Right ventricle myocardium inferior (tissue), 1 donor: ENCODE data around the gene CCL23. TPM values are rescaled to one million over a fixed set of nuclear protein-coding genes. Genes with fewer than 3 reads are reported as not detected.
"Not testable (repeated sequence)": the region's sequence is repeated elsewhere in the genome, so short reads cannot be mapped to it uniquely, and the experiment has no call there.

Experiments
- ATAC-seq: fragments of 200-7000 bp; cut with Tn5 transposase; one replicate; pipeline ENCODE4 v1.9.1; 2020; ENCODE audit warnings: mild to moderate bottlenecking, moderate library complexity
- DNase-seq: peaks from one replicate; pipeline ENCODE4 v3.0.0; 2021; ENCODE audit errors: missing footprints
- intact Hi-C: fragments of 100-400 bp; cut with DNase I; formaldehyde crosslinking; loops from one replicate; pipeline ENCODE4 v1.11.0; 2022
- long read RNA-seq: library from polyadenylated mRNA; unstranded; transcript quantifications from one replicate; pipeline ENCODE4 v2.0.0, GENCODE V29; 2021
- total RNA-seq: library from RNA; stranded (reverse); fragmentation: NEBNext Ultra II Directional; extraction: Animal tissue kit (Norgen Biotek cat#: 25700); gene quantifications from one replicate; pipeline ENCODE4 v1.2.1, GENCODE V29; 2021
- donor health status: DM: no; HTN: yes; CAD: no; lungs with severe emphysema.

Gene CCL23, protein sequence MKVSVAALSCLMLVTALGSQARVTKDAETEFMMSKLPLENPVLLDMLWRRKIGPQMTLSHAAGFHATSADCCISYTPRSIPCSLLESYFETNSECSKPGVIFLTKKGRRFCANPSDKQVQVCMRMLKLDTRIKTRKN
- total RNA-seq: not detected
- long read RNA-seq: 0 reads

- DNase-seq (no peak), ATAC-seq (no peak)
- intact Hi-C loops: loop anchor here (10.0 kb wide), 1 partner anchor 57 kb away; no protein-coding TSS in a partner anchor
These were observed at the start of gene CCL23 for GRCh38 chr17:36017799-36018198. CCL23 (minus strand) TSS chr17:36017972; CDS start chr17:36017897, 75 bp downstream.

GRCh38 chr17:36066365-36066985, 48.7 kb upstream of the CCL23 start:
- ATAC-seq (no peak), DNase-seq (no peak)
- intact Hi-C loops: no loop called here

DNA sequence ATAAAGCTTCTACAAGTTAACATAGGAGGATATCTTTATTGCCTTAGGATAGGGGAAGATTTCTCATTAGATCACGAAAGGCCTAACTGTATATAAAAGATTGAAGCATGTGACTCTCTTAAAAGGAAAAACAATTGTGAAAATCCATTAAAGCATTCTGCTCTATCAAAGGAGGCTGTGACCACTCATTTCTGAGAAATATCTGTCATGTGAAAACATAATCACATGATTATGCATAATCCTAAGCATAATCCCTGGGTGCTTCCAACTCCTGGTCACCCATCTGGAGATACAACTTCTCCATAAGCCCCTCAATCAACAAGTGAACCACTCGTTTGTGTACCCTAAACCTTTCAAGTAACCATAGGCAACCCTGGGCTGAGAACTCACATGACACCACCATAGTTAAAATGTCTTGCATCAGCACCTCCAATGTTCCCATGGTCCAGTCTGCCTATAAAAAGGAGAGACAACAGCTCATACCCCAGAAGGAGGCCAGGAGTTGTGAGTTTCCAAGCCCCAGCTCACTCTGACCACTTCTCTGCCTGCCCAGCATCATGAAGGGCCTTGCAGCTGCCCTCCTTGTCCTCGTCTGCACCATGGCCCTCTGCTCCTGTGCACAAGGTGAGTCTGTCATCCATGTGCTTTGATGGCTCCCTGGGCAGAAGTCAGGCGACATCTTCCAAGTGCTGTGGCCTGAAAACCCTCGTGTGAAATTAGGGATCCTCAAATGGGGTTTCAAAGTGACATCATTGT, 46.2 kb upstream of the CCL23 start, which contains the start of gene CCL18:
Gene CCL18, plus strand, starts transcription at position 487 of the 756 bp plus-strand sequence. Its CDS starts 71 bp downstream, at position 558.
- intact Hi-C loops: no loop called here
- no peak for DNase-seq
- no peak for ATAC-seq

GRCh38 chr17:36060816-36061215, 43.0 kb upstream of the CCL23 start:
- DNase-seq: no peak
- intact Hi-C loops: no loop called here
- ATAC-seq: no peak

DNA sequence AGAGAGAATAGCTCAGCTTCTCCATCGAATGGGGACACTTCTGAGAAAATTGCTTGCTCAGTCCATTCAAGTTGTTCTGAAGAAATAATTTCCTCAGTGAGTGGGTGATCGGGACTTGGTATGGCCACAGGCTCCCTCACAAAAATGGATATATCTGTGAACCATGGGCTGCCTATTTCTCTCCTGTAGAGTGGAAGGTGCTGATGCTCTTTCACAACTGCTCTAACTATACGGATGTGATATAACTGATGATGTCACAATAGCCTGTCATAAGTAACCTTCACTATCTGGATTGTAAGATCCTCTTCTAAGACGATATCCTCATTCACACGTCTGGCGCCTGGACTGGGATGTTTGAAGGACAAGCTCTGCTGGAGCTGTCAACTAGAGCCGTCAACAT, 41.6 kb upstream of the CCL23 start:
- ATAC-seq: no peak
- intact Hi-C loops: no loop called here

DNA sequence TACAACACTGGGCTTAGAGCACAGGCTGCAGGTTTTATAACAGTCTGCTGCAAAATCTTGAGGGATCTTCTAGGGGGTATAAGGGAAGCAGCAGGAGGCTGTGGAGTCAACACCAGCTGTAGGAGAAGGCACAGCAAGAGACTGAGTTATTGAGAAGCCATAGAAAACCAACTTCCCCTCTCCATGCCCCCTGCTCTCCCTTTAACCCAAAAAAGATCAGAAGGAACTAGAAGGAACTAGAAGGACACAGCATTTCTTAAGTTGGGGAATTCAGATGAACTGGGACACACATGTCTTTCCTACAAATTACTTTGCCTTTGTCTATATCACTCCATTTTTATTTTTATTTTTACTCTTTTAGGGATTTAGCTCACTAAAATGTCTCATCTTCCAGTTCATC, 40.1 kb upstream of the CCL23 start:
- intact Hi-C loops: no loop called here
- ATAC-seq (no peak), DNase-seq (no peak)

More for the DNA sequence above, 41.6 kb upstream of the CCL23 start:
- DNase-seq: no peak

- intact Hi-C loops: no loop called here
- no peak for ATAC-seq
- DNase-seq: no peak
These were observed 38.2 kb upstream of the CCL23 start for GRCh38 chr17:36055921-36056520.

DNA sequence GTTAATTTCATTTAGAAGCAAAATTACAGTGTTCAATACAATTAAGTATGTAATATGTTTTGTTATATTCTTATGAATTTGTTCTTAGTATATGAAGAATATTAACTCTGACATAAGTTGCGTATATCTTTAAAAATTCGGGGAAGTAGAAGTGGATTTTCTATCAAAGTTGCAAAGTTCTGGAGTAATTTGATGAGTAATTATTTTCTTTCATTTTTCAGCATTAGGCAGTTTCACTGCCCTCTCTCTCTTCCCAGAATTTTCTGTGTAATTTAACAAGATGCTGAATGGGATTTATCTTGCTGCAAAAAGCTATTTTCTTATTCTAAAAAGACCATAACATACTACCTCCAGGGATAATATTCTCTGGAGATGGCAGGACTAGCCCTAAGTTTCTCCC, 37.4 kb upstream of the CCL23 start:
- DNase-seq: no peak
- ATAC-seq: no peak
- intact Hi-C loops: no loop called here

- no peak for ATAC-seq
- intact Hi-C loops: no loop called here
These were observed 31.9 kb upstream of the CCL23 start for GRCh38 chr17:36049643-36050042.

GRCh38 chr17:36048066-36048465, 30.3 kb upstream of the CCL23 start:
- no peak for ATAC-seq
- no peak for DNase-seq
- intact Hi-C loops: no loop called here

More at GRCh38 chr17:36049643-36050042, 31.9 kb upstream of the CCL23 start:
- DNase-seq: no peak

GRCh38 chr17:36036235-36036634, 18.5 kb upstream of the CCL23 start:
- ATAC-seq: no peak
- intact Hi-C loops: no loop called here

GRCh38 chr17:36034127-36034526, 16.4 kb upstream of the CCL23 start:
- no peak for ATAC-seq
- DNase-seq: no peak
- intact Hi-C loops: no loop called here

More at GRCh38 chr17:36036235-36036634, 18.5 kb upstream of the CCL23 start:
- DNase-seq: no peak

DNA sequence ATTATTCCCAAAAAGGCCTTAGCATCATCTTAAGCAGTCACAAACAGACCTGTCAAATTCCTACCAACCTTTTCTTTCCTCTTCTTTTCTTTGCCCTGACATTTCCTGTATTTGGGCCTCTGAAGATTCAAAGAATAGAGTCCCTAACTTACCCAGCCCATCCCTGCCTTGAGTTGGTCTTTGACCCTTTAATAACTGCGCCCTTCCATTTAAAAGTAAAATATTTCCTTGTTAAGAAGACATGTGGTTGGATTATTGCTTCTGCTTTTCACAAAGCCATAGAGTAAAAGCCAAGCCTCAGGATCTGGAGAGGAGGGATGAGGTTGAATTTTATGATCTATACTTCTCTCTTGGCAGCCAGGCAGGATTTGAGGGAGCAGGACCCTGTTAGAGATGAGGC, 13.2 kb upstream of the CCL23 start:
- intact Hi-C loops: no loop called here
- ATAC-seq (no peak), DNase-seq (no peak)

DNA sequence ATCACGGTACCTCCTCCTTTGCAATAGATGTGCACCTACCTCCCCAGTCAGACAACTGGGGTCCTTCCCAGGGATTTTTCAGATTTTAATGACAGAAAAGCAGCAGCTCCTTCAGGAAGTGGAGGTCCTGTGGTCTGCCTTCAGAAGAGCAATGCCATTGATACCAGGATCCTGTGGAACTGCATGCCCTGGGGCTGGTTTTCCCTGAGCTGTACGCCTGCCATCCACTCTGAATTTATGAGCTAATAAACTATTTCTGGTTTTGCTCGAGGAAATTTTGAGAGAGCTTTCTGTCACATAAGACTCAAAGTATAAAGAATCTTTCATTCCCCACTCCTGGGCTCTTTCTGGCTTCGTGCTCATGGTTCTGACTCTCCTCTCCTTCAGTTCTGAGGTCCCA, 10.0 kb upstream of the CCL23 start:
- ATAC-seq (no peak), DNase-seq (no peak)
- intact Hi-C loops: no loop called here

- DNase-seq: no peak
- intact Hi-C loops: no loop called here
- no peak for ATAC-seq
These were observed 6.5 kb upstream of the CCL23 start for GRCh38 chr17:36024106-36024869.

DNA sequence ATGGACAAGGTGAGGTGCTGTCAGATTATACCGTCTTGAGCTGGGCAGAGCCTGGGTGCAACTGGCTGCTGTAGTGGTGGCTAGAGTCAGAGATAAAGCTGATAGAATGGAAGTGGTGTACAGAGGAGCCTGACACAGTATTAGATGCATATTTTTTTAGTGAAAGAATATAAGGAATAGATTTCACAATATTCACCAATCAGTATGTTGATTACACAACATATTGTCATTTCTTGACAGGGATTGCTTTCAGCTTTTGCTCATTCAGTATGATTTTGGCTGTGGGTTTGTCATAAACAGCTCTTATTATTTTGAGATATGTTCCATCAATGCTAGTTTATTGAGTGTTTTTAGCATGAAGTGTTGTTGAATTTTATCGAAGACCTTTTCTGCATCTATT, 1.7 kb upstream of the CCL23 start:
- ATAC-seq: no peak
- intact Hi-C loops: loop anchor here (10.0 kb wide), 1 partner anchor 55 kb away; no protein-coding TSS in a partner anchor
- DNase-seq: no peak

- no peak for ATAC-seq
These were observed 1.2 kb downstream of the CCL23 start for GRCh38 chr17:36016555-36016954.

GRCh38 chr17:36015895-36016294, 1.9 kb downstream of the CCL23 start:
- intact Hi-C loops: loop anchor here (10.0 kb wide), 1 partner anchor 59 kb away; no protein-coding TSS in a partner anchor
- ATAC-seq, DNase-seq: not testable (repeated sequence)

More at GRCh38 chr17:36016555-36016954, 1.2 kb downstream of the CCL23 start:
- no peak for DNase-seq
- intact Hi-C loops: loop anchor here (10.0 kb wide), 1 partner anchor 58 kb away; no protein-coding TSS in a partner anchor
